Parathyroid adenoma (tissue), 2 donors: ENCODE data around the gene CLMN.

Source experiments
- H2AFZ ChIP-seq: fragments of 300-600 bp; sonication (generic); one replicate; pipeline ENCODE4 v1.7.0; 2017; ENCODE audit warnings: antibody characterized with exemption, mild to moderate bottlenecking
- H3K27ac ChIP-seq: fragments of 300-600 bp; sonication (generic); one replicate; pipeline ENCODE4 v1.7.0; 2017
- H3K27me3 ChIP-seq: fragments of 300-600 bp; sonication (generic); one replicate; pipeline ENCODE4 v1.7.0; 2017; ENCODE audit warnings: low read length; ENCODE audit not compliant: control insufficient read depth, insufficient read depth
- H3K36me3 ChIP-seq: fragments of 300-600 bp; sonication (generic); one replicate; pipeline ENCODE4 v1.7.0; 2017; ENCODE audit warnings: low read length; ENCODE audit not compliant: control insufficient read depth, insufficient read depth
- H3K4me1 ChIP-seq: fragments of 300-600 bp; sonication (generic); one replicate; pipeline ENCODE4 v1.7.0; 2017; ENCODE audit warnings: control low read depth
- H3K4me2 ChIP-seq: fragments of 300-600 bp; sonication (generic); one replicate; pipeline ENCODE4 v1.7.0; 2017; ENCODE audit warnings: low read length
- H3K4me3 ChIP-seq: fragments of 300-600 bp; sonication (generic); one replicate; pipeline ENCODE4 v1.7.0; 2017; ENCODE audit warnings: low read depth, low read length
- H3K79me2 ChIP-seq: fragments of 300-600 bp; sonication (generic); one replicate; pipeline ENCODE4 v1.7.0; 2017; ENCODE audit warnings: control low read depth
- H3K9ac ChIP-seq: fragments of 300-600 bp; sonication (generic); one replicate; pipeline ENCODE4 v1.7.0; 2017; ENCODE audit warnings: mild to moderate bottlenecking
- H3K9me3 ChIP-seq: fragments of 300-600 bp; sonication (generic); one replicate; pipeline ENCODE4 v1.7.0; 2017; ENCODE audit warnings: low read length; ENCODE audit not compliant: control insufficient read depth
- CTCF ChIP-seq: fragments of 300-600 bp; sonication (generic); IDR thresholded peaks from one replicate; pipeline ENCODE4 v1.7.0; 2017; ENCODE audit warnings: antibody characterized with exemption, mild to moderate bottlenecking
- donor health status: primary hyperparathyroidism.

CLMN gene

GRCh38 chr14:95335071-95335470 lies 15.4 kb upstream of the CLMN start:
- Histone ChIP-seq H2AFZ (no peak overlapping the region), H3K9ac (no peak overlapping the region), H3K79me2 (no peaks in the 10 kb centered on the region), H3K27me3 (no peaks in the 10 kb centered on the region), H3K27ac (no peak overlapping the region), H3K4me3 (no peak overlapping the region), H3K4me2 (no peak overlapping the region), H3K4me1 (no peaks in the 10 kb centered on the region), H3K36me3 (no peaks in the 10 kb centered on the region), H3K9me3 (no peaks in the 10 kb centered on the region)
- no peak for TF ChIP-seq CTCF

GRCh38 chr14:95334044-95334443 lies 14.3 kb upstream of the CLMN start:
- Histone ChIP-seq H3K27ac (no peak overlapping the region), H3K4me1 (no peaks in the 10 kb centered on the region), H2AFZ (no peak overlapping the region), H3K9me3 (no peaks in the 10 kb centered on the region), H3K79me2 (no peaks in the 10 kb centered on the region), H3K9ac (no peak overlapping the region), H3K4me3 (no peak overlapping the region), H3K4me2 (no peak overlapping the region), H3K27me3 (no peaks in the 10 kb centered on the region), H3K36me3 (no peaks in the 10 kb centered on the region)
- TF ChIP-seq CTCF, result no peak

- Histone ChIP-seq H3K4me2 (no peak overlapping the region), H3K4me3 (no peak overlapping the region), H3K9ac (no peak overlapping the region), H3K27ac (no peak overlapping the region), H3K36me3 (no peaks in the 10 kb centered on the region), H3K4me1 (no peaks in the 10 kb centered on the region), H2AFZ (no peak overlapping the region), H3K9me3 (no peaks in the 10 kb centered on the region), H3K79me2 (no peaks in the 10 kb centered on the region), H3K27me3 (no peaks in the 10 kb centered on the region)
- TF ChIP-seq CTCF, result no peak
Observed at GRCh38 chr14:95332641-95333040, 12.9 kb upstream of the CLMN start.

- Histone ChIP-seq H3K4me3 (no peak overlapping the region), H3K36me3 (no peaks in the 10 kb centered on the region), H3K9me3 (no peaks in the 10 kb centered on the region), H3K27me3 (no peaks in the 10 kb centered on the region), H3K79me2 (no peaks in the 10 kb centered on the region), H3K4me1 (no peaks in the 10 kb centered on the region), H3K4me2 (no peak overlapping the region), H2AFZ (no peak overlapping the region), H3K27ac (no peak overlapping the region), H3K9ac (no peak overlapping the region)
- no peak for TF ChIP-seq CTCF
Observed at GRCh38 chr14:95331708-95332408, 12.2 kb upstream of the CLMN start.
